Measurements from ENCODE around the gene LENG8.
"Not testable (repeated sequence)": the region's sequence is repeated elsewhere in the genome, so short reads cannot be mapped to it uniquely, and the experiment has no call there.

Gene LENG8

DNA sequence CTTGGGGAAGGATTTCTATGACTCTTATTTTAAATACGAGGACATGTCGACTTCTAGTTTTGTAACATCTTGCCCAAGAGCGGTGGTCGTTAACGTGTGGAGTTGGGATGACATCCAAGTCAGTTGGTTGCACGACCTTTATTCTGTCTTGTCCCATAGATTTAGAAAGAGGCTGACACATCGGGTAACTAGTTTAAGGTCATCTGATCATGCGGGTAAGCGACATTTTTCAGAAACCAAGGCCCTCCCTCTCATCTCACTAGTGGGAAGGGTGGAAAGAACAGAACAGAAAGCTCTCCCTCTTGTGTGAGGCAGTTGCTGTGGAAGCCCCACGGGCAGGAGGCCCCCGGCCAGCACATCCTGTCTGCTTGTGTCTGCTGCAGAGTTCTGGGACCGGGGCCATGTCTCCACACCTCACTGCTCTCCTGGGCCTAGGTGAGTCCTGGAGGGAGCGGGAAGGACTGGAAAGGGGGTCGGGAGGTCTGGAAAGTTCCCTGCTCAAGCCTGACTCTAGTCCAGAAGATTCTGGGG lies 53.6 kb downstream of the LENG8 start, which contains the start of gene LAIR2:
LAIR2 (plus strand) TSS at position 314 of the 531 bp plus-strand sequence; CDS start at position 402, 88 bp downstream.
- Histone ChIP-seq H3F3A (ENCODE audit: insufficient read depth, low read length) (no peaks in the 10 kb centered on the region), H4K20me1 (ENCODE audit: insufficient read depth, low read length) (no peaks in the 10 kb centered on the region), H3K27me3 (replicated peaks; ENCODE audit: insufficient read depth, low read length) (peaks cover 76% of the 10 kb centered on the region), H3K4me2 (ENCODE audit: low read depth, low read length) (no peak within 1 kb of the TSS), H3K36me3 (replicated peaks; ENCODE audit: insufficient read depth, low read length) (no peaks in the 10 kb centered on the region), H3K27ac (ENCODE audit: low read length) (no peak within 1 kb of the TSS), H3K4me3 (ENCODE audit: low read length) (no peak within 1 kb of the TSS), H3K9me3 (replicated peaks; ENCODE audit: insufficient read depth, low read length) (no peaks in the 10 kb centered on the region), H3K4me1 (ENCODE audit: low read length) (no peaks in the 10 kb centered on the region), H2AFZ (ENCODE audit: low read length) (no peak within 1 kb of the TSS), H3K79me2 (ENCODE audit: low read length) (no peaks in the 10 kb centered on the region), H3K9me2 (replicated peaks; ENCODE audit: insufficient read depth, low read length) (no peaks in the 10 kb centered on the region), H3K9ac (ENCODE audit: low read length) (no peak within 1 kb of the TSS)
- no peak for DNase-seq
- TF ChIP-seq EZH2 (optimal IDR thresholded peaks at IDR 0.05; ENCODE audit: low read depth, low read length): no peak
- TF ChIP-seq, protein P1, sequence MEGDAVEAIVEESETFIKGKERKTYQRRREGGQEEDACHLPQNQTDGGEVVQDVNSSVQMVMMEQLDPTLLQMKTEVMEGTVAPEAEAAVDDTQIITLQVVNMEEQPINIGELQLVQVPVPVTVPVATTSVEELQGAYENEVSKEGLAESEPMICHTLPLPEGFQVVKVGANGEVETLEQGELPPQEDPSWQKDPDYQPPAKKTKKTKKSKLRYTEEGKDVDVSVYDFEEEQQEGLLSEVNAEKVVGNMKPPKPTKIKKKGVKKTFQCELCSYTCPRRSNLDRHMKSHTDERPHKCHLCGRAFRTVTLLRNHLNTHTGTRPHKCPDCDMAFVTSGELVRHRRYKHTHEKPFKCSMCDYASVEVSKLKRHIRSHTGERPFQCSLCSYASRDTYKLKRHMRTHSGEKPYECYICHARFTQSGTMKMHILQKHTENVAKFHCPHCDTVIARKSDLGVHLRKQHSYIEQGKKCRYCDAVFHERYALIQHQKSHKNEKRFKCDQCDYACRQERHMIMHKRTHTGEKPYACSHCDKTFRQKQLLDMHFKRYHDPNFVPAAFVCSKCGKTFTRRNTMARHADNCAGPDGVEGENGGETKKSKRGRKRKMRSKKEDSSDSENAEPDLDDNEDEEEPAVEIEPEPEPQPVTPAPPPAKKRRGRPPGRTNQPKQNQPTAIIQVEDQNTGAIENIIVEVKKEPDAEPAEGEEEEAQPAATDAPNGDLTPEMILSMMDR (IDR thresholded peaks at IDR 0.05; ENCODE audit: low read length): no peak
- no peak for TF ChIP-seq EZH2phosphoT487 (IDR thresholded peaks at IDR 0.05; ENCODE audit: low read length)

DNA sequence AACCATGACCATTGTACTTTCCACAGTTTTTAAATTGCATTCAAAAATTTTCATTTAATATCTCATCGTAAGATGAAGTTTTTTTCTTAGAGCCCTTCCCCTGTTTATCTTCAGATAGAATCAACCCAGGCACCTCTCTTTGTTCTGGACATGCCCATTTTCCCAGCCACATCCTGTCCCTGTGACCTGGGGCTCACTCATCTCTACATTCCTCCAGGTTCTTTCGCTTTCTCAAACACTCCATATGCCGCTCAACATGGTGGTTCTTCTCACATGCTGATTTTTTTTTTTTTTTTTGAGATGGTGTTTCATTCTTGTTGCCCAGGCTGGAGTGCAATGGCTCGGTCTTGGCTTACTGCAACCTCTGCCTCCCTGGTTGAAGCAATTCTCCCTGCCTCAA lies 56.5 kb downstream of the LENG8 start:
- H3K36me3 ChIP-seq (replicated peaks; ENCODE audit: insufficient read depth, low read length); DNase-seq; H3K9ac ChIP-seq (ENCODE audit: low read length); H3K27ac ChIP-seq (ENCODE audit: low read length); H3K4me2 ChIP-seq (ENCODE audit: low read depth, low read length); H3K9me3 ChIP-seq (replicated peaks; ENCODE audit: insufficient read depth, low read length); H3K9me2 ChIP-seq (replicated peaks; ENCODE audit: insufficient read depth, low read length); H2AFZ ChIP-seq (ENCODE audit: low read length); H3K4me1 ChIP-seq (ENCODE audit: low read length); H4K20me1 ChIP-seq (ENCODE audit: insufficient read depth, low read length); H3K79me2 ChIP-seq (ENCODE audit: low read length); H3K4me3 ChIP-seq (ENCODE audit: low read length); H3F3A ChIP-seq (ENCODE audit: insufficient read depth, low read length): not testable (repeated sequence)
- H3K27me3 ChIP-seq (replicated peaks; ENCODE audit: insufficient read depth, low read length): peaks cover 65% of the 10 kb centered on the region

DNA sequence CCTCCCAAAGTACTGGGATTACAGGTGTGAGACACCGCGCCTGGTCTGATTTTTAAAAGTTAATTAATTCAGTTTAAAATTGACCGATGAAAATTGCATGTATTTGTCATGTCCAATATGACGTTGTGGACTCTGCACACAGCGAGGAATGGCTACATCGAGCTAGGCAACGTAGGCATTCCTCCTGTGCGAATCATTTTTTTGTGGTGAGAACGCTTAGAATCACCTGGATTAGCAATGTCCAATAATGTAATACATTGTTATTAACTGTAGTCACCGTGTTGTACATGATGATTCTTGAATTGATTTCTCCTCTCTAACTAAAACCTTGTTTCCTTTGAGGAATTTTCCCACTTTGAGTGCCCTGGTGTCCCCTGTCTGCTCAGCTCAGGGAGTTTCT lies 57.1 kb downstream of the LENG8 start:
- H2AFZ ChIP-seq (ENCODE audit: low read length): no peak overlapping the region
- TF ChIP-seq EZH2phosphoT487 (IDR thresholded peaks at IDR 0.05; ENCODE audit: low read length) (no peak), EZH2 (optimal IDR thresholded peaks at IDR 0.05; ENCODE audit: low read depth, low read length) (no peak)
- TF ChIP-seq, protein P1 (IDR thresholded peaks at IDR 0.05; ENCODE audit: low read length): no peak
- H3F3A ChIP-seq (ENCODE audit: insufficient read depth, low read length): no peaks in the 10 kb centered on the region

DNA sequence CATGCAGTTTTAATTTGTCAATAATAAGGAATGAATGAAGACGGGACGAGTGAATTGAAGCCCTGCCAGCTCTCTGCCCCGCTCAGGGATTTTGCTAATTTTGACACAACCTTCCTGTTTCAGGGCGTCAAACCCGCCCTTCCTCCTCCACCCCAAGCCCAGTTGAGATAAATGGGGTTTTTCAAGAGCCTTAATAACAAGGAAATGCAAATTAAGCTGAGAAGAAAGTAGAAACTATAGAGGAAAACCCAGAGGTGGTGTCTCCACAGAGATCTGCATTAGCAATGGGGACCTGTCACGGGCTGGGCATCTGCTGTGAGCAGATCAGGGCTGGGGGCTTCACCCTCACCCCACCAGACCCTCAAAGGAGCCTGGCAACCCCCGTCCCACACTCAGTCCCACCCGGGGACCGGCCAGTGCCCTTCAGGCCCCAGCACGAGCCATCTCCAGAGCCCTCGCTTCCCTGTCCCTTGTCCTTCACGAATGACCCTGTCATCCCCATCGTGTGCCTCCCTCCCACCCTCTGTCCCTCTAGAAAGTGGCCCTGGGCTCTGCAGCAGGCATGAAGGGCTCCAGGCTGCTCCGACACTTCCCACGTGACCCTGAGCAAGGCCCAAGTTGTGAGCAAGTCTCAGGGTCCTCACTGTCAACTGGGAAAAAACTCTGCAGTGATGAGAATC lies 58.2 kb downstream of the LENG8 start:
- not testable (repeated sequence) for H3K36me3 ChIP-seq (replicated peaks; ENCODE audit: insufficient read depth, low read length); H3K4me3 ChIP-seq (ENCODE audit: low read length); H3K27ac ChIP-seq (ENCODE audit: low read length); H3K9ac ChIP-seq (ENCODE audit: low read length); H3K4me2 ChIP-seq (ENCODE audit: low read depth, low read length); H3K9me3 ChIP-seq (replicated peaks; ENCODE audit: insufficient read depth, low read length); H3K4me1 ChIP-seq (ENCODE audit: low read length); H4K20me1 ChIP-seq (ENCODE audit: insufficient read depth, low read length); H3F3A ChIP-seq (ENCODE audit: insufficient read depth, low read length); H3K9me2 ChIP-seq (replicated peaks; ENCODE audit: insufficient read depth, low read length); DNase-seq; H2AFZ ChIP-seq (ENCODE audit: low read length); H3K79me2 ChIP-seq (ENCODE audit: low read length)
- peaks cover 60% of the 10 kb centered on the region for H3K27me3 ChIP-seq (replicated peaks; ENCODE audit: insufficient read depth, low read length)

More for the DNA sequence above, 57.1 kb downstream of the LENG8 start:
- H3K27me3 ChIP-seq (replicated peaks; ENCODE audit: insufficient read depth, low read length): peaks cover 60% of the 10 kb centered on the region
- no peaks in the 10 kb centered on the region for H3K9me3 ChIP-seq (replicated peaks; ENCODE audit: insufficient read depth, low read length)
- no peaks in the 10 kb centered on the region for H4K20me1 ChIP-seq (ENCODE audit: insufficient read depth, low read length)
- H3K9me2 ChIP-seq (replicated peaks; ENCODE audit: insufficient read depth, low read length): no peaks in the 10 kb centered on the region
- H3K4me1 ChIP-seq (ENCODE audit: low read length): no peaks in the 10 kb centered on the region
- no peak for DNase-seq
- no peak overlapping the region for H3K4me2 ChIP-seq (ENCODE audit: low read depth, low read length)
- no peak overlapping the region for H3K27ac ChIP-seq (ENCODE audit: low read length)
- no peak overlapping the region for H3K4me3 ChIP-seq (ENCODE audit: low read length)
- H3K9ac ChIP-seq (ENCODE audit: low read length): no peak overlapping the region
- no peaks in the 10 kb centered on the region for H3K79me2 ChIP-seq (ENCODE audit: low read length)
- H3K36me3 ChIP-seq (replicated peaks; ENCODE audit: insufficient read depth, low read length): no peaks in the 10 kb centered on the region
